ENCODE results near the gene PDLIM1.

- TF ChIP-seq POLR2A (IDR thresholded peaks at IDR 0.05; ENCODE audit: low read length) = no peak
- no peak for TF ChIP-seq GATA1 (IDR thresholded peaks at IDR 0.05; ENCODE audit: low read depth, low read length)
These were observed 60.8 kb downstream of the PDLIM1 start for GRCh38 chr10:95229724-95230627.
